NCI-H748 (cell line): ENCODE results near the gene LUC7L2.
"Not testable (repeated sequence)": the region's sequence is repeated elsewhere in the genome, so short reads cannot be mapped to it uniquely, and the experiment has no call there.

Experiments
- DNase-seq: peaks from one replicate; lab custom pipeline; 2025; ENCODE audit not compliant: unreplicated experiment; lab: John Stamatoyannopoulos, UW

The LUC7L2 gene, protein sequence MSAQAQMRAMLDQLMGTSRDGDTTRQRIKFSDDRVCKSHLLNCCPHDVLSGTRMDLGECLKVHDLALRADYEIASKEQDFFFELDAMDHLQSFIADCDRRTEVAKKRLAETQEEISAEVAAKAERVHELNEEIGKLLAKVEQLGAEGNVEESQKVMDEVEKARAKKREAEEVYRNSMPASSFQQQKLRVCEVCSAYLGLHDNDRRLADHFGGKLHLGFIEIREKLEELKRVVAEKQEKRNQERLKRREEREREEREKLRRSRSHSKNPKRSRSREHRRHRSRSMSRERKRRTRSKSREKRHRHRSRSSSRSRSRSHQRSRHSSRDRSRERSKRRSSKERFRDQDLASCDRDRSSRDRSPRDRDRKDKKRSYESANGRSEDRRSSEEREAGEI

DNA sequence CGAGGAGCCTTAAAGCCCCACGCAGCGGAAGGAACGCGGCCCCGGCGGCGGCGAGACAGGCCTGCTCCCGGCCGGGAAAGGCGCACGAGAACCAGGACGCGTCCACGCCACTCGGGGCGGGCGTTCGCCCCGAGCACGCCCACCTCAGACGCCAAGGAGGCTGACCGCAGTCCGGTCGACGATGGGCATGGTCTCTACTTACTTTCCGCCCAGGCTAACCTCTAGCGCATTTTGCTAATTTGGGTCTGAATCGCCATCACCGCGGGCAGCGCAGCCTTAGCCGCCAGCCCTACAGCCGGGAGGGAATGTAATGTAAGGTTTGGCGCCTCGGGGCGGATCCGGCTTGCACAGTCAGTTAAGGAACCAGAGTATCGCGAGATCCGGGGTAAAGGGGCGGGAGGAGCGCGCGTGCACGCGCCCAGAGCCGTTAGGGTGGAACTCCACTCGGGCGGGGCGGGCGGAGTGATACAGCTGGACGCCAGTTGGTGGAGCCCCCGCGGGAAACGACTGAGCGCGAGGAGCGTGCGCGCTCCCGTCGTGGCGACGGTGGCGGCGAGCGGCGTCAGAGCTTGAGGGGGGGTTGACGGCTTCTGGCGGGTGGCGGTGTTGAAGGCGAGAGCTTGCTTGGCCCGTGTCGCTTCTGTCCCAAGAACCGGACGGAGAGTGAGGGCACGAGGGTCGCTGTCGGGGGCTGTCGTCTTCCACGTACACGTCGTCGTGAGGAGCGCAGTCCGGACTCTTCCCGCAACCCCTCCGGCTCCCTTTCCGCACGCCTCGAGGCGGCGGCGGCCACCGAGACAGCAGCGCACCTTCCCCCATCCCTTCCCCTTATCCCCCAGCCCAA is at the start of gene LUC7L2:
Gene LUC7L2, plus strand, starts transcription at position 529 of the 844 bp plus-strand sequence. CDS start 368 bp downstream, outside the sequence.
- peak; percentile 99 for DNase-seq

DNA sequence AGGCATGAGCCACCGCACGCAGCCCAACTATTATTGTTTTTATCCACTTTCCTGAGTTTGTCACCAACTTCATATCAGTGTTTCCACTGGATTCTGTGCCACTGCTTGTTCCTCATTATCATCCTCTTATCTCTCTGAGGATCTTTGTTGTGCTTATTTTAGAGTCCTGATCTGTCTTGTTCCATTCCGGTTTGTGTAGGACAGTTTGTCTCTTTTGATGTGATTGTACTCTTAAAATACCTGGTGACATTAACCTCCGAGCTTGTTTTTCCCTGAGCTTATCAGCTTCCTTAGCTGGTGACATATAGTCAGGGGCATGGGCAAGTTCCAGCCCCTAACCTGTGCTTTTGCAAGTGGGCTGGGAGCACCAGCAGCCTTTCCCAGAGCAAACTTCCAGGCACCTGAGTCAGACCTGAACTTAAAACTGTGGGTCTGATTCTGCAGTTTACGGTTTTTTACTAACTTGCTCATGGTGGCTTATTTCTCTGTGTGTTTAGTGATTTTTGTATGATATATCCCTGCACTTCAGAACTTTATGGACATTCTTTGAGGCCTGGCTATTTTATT is 41.7 kb upstream of the LUC7L2 start:
- no peak for DNase-seq

DNA sequence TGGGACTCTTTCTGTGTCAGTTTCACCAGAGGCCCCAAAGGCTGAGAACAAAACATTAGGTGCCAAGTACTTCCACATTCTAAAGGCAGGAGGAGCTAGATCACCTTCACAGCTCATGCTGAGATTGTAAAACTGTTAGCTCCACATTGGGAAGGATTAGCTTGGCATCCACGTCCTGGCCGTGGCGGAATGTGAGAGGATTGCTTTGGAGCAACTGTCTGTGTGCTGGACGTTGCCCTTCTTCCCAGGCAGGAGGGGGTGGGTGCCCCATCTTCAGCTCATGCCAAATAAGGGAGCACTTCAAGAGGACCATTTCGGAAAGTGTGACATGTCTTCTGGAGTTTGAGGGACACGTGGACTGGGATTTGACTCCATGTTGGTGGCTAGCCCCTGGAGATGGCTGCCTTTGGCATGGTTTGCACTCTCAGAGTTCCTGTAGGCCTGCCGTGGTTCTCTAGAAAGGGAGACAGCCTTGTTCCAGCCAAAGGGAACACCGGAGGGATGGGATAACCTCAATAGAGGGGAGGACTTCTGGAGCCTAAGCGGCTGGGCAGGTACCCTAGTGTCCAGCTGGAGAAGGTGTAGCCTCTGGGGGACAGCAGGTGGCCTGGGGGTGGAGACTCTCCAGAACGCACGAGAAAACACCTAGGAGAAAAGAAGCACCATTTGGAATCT is 38.5 kb upstream of the LUC7L2 start:
- DNase-seq, result peak; percentile 6

DNA sequence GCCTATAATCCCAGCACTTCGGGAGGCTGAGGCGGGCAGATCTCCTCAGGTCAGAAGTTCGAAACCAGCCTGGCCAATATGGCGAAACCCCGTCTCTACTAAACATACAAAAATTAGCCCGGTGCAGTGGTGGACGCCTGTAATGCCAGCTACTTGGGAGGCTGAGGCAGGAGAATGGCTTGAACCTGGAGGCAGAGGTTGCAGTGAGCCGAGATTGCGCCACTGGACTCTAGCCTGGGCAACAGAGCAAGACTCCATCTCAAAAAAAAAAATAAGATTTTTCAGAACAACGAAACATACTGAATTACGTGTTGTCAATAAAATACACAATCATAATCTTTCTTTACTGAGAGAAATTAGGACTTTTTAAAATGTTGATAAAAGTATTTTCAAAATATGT is 35.0 kb upstream of the LUC7L2 start:
- not testable (repeated sequence) for DNase-seq

DNA sequence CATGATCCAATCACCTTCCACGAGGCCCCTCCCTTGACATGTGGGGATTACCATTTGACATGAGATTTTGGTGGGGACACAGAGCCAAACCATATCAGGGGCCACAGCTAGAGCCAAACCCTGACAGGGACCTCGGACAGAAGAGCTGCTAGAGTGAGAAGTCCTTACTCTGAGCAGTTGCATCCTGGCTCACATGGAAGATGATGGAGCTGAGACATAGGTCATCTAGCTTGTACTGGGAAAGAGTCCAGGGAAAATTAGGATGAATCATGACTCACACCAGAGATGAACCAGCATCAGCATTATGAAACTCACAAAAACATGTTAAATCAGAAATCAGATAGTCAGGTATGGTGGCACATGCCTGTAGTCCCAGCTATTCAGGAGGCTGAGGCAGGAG is 31.3 kb upstream of the LUC7L2 start:
- DNase-seq, result no peak

DNA sequence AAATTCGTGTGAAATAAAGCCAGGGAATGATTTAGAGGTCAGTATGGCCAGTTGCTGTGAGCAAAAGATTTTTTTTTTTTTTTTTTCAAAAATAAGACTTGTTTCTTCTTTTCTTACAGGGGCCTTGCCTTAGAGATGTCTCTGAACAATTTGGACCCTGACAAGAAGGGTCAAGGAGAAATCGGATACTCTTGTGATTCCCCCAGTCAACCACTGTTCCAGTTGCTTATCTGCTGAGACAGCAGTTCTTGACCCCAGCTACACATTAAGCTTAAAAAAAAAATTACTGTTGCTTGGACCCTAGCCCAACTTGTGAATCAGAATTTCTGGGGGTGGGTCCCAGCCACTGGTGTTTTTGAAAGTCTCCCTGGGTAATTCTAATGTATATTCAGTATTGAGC is 30.6 kb upstream of the LUC7L2 start:
- no peak for DNase-seq

DNA sequence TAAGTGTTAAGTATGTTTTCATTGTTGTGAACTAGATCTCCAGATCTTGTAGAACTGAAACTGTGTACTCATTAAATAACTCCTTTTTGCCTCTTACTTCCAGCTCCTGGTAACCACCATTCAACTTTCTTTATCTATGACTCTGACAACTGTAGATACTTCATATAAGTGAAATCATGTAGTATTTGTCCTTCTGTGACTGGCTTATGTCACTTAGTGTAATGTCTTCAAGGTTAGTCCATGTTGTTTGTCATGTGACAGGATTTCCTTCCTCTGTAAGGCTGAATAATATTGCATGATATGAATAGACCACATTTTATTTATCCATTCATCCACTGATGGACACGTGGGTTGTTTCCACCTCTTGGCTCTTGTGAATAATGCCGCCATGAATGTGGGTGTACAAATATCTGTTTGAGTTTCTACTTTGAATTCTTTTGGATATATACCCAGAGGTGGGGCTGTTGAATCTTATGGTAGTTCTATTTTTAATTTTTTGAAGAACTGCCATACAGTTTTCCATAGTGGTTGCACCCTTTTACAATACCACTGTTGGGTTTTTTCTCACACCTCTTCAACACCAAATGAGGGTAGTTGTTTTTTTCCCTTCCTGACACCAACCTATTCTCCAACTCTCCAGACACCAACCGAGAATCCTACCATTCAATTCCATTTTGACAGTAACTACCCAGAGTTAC is 29.2 kb upstream of the LUC7L2 start:
- DNase-seq, result no peak

DNA sequence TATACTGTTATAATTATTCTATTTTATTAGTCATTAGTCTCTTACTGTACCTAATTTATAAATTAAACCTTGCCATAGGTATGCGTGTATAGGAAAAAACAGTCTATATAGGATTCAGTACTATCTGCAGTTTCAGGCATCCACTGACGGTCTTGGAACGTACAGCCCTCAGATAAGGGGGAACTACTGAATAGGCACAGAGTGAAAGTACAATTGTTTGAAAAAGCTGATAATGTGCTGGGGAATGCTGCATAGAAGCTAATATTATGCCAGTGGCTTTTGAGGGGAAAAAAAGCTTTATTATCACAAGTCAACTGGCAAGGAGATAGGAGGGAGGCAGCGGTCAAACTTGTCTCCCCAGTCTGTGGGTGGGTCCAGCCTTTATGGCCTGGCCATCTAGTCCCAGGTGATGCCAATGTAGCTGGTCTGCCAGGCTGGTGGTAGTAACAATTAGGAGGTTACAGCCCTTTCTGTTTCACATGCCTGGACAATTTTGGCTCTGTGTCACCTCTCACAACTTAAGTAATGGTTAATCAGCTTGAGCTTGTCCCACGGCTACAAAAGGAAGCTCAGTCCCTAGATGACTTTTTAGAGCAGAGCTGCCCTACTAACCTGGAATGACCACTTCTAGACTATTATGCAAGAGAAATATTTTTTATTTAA is 26.9 kb upstream of the LUC7L2 start:
- no peak for DNase-seq

DNA sequence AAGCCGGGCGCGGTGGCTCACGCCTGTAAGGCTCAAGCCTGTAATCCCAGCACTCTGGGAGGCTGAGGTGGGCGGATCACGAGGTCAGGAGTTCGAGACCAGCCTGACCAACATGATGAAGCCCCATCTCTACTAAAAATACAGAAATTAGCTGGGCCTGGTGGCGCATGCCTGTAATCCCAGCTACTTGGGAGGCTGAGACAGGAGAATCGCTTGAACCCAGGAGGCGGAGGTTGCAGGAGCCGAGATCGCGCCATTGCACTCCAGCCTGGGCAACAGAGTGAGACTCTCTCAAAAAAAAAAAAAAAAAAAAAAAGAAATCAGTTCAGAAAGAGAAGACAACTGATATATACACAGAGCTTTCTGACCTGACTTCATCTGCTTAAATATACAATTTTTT is 26.3 kb upstream of the LUC7L2 start:
- not testable (repeated sequence) for DNase-seq

DNA sequence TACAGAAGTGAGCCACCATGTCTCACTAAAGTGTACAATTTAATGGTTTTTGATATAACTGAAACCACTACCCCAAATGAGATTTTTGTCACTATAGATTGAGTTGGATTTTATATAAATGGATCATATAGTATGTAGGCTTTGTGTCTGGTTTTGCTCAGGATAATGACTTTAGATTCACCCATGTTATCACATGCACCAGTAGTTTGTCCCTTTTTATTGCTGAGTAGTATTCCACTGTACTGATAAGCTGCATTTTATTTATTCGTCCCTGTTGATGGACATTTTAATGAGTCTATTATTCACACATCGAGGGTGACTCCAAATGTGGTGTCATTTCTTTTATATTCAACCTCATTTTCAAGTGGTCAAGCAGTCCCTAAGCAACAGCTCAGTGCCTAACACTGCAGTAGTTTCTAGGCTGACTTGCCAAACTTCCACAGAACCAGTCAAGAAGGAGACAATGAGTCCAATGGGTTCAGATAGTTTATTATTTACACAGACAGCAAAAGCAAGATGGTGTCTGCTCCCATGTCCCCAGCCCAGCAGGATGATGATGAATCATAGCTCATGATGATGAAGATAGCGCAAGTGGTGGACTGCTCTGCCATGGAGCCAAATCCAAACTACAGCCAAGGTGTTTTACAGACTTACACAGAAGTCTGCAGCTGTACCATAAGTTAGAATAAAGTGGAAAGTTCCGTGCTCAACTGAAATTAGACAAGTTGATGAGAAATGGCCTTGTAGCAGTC is 25.1 kb upstream of the LUC7L2 start:
- no peak for DNase-seq

DNA sequence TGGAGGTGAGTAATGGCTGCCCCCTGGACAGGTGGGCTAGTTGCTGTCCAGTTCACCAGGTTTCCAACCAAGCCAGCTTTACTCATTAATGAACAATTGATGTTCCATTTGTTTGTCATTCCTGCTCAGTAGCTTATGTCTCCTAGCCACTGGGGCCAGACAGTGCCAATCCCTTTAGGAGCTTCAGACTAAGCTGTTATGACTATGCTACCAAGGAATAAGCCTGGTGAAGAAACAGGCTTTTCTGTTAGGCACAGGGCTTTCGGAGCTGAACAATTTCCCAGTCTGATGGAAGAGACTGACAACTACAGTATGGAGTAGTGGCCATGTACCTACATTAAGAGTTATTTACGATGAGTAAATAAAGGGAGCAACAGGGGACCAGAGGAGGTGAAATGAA is 20.7 kb upstream of the LUC7L2 start:
- DNase-seq, result no peak

DNA sequence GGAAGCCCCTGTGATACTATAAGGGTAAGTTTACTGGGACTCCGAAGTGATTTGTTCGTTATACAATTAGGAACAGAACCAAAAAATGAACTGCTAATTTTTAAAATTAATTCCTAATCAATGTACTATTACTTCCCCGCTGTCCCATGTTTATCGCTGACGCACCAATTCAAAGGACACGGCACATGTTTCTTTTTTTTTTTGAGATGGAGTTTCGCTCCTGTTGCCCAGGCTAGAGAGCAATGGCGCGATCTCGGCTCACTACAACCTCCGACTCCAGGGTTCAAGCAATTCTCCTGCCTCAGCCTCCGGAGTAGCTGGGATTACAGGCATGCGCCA is 20.0 kb upstream of the LUC7L2 start:
- no peak for DNase-seq

DNA sequence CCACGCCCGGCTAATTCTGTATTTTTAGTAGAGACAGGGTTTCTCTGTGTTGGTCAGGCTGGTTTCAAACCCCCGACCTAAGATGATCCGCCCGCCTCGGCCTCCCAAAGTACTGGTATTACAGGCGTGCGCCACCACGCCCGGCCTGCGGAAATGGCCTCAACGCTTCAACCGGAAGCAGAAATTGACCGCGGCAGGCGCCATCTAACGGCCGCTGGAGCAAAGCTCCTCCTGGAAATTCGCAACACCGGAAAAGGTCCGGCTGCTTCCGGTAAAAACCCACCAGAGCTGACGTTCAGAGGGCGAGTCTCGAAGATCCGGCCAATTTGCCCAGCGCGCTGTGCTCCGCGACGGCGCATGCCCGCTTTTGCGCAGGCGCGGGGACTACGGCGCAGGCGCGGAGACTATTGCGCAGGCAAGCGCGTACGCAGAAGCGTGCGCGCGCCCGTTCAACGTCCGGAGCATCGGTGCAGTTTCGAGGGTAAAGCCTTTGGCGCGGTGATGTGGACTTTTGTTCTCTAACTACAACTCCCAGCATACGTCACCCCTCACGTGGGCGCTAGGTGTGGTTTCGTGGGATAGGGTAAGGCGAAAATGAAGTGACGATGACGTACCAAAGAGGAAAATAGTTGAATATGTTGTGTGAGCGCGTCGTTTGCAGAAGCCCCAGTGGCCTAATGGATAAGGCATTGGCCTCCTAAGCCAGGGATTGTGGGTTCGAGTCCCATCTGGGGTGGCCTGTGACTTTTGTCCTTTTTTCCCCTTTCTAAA is 19.5 kb upstream of the LUC7L2 start:
- peak; percentile 99 for DNase-seq

DNA sequence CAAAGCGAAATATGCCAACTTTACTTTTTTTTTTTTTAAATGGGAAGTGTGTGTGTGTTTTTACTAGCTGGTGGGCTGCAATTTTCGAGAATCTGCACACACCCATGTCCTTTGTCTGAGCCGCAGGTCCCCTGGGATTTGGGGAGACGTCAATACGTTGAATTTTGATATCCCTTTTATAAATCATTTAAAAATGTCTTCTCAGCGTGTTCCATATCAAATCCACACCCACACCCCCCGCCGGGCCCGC is 19.0 kb upstream of the LUC7L2 start:
- no peak for DNase-seq

DNA sequence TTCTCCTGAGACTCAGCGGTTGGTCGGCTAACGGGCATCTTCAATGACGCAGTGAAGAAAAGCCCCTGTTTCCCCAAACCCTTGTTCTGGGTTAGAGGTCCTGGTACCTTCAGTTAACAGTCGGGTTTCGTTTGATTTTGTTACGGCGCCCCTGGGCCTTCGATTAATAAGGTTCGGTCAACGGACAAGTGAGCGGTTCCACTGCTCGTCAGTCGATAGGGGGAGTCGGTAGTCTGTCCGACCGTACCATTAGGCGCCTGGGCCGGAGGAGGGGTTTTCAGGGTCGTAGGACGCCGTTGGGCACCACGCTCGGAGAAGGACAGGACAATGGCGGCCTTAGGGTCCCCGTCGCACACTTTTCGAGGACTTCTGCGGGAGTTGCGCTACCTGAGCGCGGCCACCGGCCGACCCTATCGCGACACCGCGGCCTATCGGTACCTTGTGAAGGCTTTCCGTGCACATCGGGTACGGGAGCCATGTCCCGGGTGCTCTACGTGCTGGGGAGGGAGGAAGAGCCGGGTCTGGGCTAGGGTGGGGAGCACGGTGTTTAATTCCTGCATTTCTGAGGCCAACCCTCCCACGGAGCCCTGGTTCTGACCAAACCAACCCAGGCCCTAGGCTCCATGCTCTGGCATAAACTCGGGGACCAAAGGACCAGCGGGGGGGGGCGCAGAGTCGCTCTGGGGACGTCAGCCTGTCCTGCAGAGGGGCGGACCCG is 18.5 kb upstream of the LUC7L2 start, which contains the start of gene FMC1:
Gene FMC1, plus strand, starts transcription at position 280 of the 718 bp plus-strand sequence. Its CDS starts 48 bp downstream, at position 328.
- peak; percentile 93 for DNase-seq

DNA sequence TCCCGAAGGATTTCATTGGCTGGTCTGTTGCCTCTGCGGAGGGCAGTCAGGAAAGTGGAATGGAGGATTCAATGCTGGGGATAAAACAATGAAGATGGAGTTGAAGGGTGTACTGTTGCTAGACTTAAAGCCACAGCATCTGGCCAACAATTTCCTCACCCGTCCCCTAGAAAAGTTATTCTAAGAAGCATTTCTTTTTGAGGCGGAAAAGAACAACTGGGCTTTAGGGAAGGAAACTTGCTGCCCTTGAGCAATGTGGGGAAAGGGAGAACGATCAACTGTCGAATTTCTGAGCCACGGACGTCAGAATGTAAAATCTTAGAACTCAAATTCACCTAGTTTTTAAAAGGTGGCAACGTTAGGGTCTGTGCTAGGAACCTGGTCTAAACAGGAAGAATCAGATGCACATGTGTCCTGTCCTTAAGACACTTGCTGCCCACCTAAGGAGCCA is 17.9 kb upstream of the LUC7L2 start:
- no peak for DNase-seq

DNA sequence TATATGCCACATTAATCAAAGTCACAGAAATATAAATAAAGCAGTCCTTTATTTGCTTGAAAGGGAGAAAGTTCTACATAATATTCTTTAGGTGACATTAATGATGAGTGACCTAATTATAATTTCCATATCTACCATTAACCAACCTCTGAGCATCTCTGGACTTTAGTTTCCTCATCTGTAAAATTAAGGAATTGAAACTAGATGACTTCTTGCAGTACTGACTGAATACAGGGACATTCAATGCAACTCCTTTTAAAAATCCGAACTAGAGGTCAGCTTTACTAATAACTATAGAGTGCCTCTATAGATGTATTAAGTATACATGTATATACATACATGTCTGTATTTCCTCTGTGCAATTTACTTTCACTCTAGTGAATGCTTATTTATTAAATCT is 14.7 kb upstream of the LUC7L2 start:
- no peak for DNase-seq

DNA sequence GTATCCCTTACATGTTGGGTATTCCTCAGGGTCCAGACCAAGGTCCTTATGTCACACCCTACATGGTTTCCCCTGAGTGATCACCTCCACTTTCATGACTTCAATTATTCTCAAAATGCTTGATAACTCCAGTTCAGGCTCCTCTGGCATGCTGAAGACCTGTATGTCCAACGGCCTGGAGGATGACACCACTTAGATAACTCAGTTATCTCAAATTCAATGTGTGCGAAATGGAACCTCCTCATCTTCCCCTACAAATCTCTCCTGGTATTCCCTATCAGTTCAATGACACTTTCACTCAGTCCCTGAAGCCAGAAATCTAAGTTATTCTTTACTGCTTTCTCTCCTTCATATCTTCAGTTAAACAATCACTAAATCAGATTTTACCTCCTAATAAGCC is 8.7 kb upstream of the LUC7L2 start:
- DNase-seq, result no peak
